Measurements from ENCODE around the gene MOGAT3. TPM values are rescaled to one million over a fixed set of nuclear protein-coding genes. Genes with fewer than 3 reads are reported as not detected.
A peak's percentile ranks its signal among the peaks of the same experiment; 100 is the strongest.

MOGAT3 gene
- total RNA-seq, 2 donors from 2014 or later: not detected

- no peak for ATAC-seq
- Mint-ChIP-seq H3K27ac (no peak within 1 kb of the TSS), H3K4me3 (no peak within 1 kb of the TSS)
These were observed 20.6 kb downstream of the MOGAT3 start, which contains the start of gene NAT16 for GRCh38 chr7:101180130-101180755. NAT16 (minus strand) TSS chr7:101180293; CDS start chr7:101174807, 5,486 bp downstream.

GRCh38 chr7:101179713-101180112 lies 21.1 kb downstream of the MOGAT3 start:
- Mint-ChIP-seq H3K36me3 (no peaks in the 10 kb centered on the region), H3K27ac (no peak overlapping the region), H3K9me3 (no peaks in the 10 kb centered on the region), H3K4me3 (no peak overlapping the region), H3K4me1 (ENCODE audit: low read depth in 2 of 2) (peaks cover 0 to 7% of the 10 kb centered on the region in 2 donors), H3K27me3 (peaks cover 45 to 47% of the 10 kb centered on the region in 2 donors)
- ATAC-seq (no peak), DNase-seq (ENCODE audit: low spot score) (no peak)

More at GRCh38 chr7:101180130-101180755, 20.6 kb downstream of the MOGAT3 start, which contains the start of gene NAT16:
- Mint-ChIP-seq H3K4me1 (ENCODE audit: low read depth in 2 of 2) (peaks cover 0 to 7% of the 10 kb centered on the region in 2 donors), H3K36me3 (no peaks in the 10 kb centered on the region), H3K27me3 (peaks cover 45 to 47% of the 10 kb centered on the region in 2 donors), H3K9me3 (no peaks in the 10 kb centered on the region)
- no peak for DNase-seq (ENCODE audit: low spot score)

GRCh38 chr7:101179117-101179516 lies 21.7 kb downstream of the MOGAT3 start:
- no peak for DNase-seq (ENCODE audit: low spot score)
- ATAC-seq: no peak
- Mint-ChIP-seq H3K27ac (no peak overlapping the region), H3K36me3 (no peaks in the 10 kb centered on the region), H3K9me3 (no peaks in the 10 kb centered on the region), H3K4me1 (ENCODE audit: low read depth in 2 of 2) (peaks cover 3 to 12% of the 10 kb centered on the region in 2 donors), H3K27me3 (peaks cover 48 to 49% of the 10 kb centered on the region in 2 donors), H3K4me3 (no peak overlapping the region)

- Mint-ChIP-seq H3K27ac (no peak overlapping the region), H3K9me3 (no peaks in the 10 kb centered on the region), H3K36me3 (no peaks in the 10 kb centered on the region), H3K4me1 (ENCODE audit: low read depth in 2 of 2) (peaks cover 8 to 15% of the 10 kb centered on the region in 2 donors), H3K27me3 (peaks cover 53 to 58% of the 10 kb centered on the region in 2 donors), H3K4me3 (no peak overlapping the region)
- no peak for ATAC-seq
- DNase-seq (ENCODE audit: low spot score): no peak
These were observed 23.2 kb downstream of the MOGAT3 start for GRCh38 chr7:101177644-101178043.

GRCh38 chr7:101175664-101176063 lies 25.2 kb downstream of the MOGAT3 start:
- Mint-ChIP-seq H3K27ac (no peak overlapping the region), H3K4me1 (ENCODE audit: low read depth in 2 of 2) (peaks cover 20 to 21% of the 10 kb centered on the region in 2 donors), H3K27me3 (peaks cover 55 to 65% of the 10 kb centered on the region in 2 donors), H3K36me3 (no peaks in the 10 kb centered on the region), H3K4me3 (no peak overlapping the region), H3K9me3 (no peaks in the 10 kb centered on the region)
- no peak for DNase-seq (ENCODE audit: low spot score)
- ATAC-seq: no peak

GRCh38 chr7:101174322-101174854 lies 26.4 kb downstream of the MOGAT3 start:
- no peaks in the 10 kb centered on the region for H3K9me3 Mint-ChIP-seq
- H3K36me3 Mint-ChIP-seq: no peaks in the 10 kb centered on the region
- no peak for DNase-seq (ENCODE audit: low spot score)
- H3K27me3 Mint-ChIP-seq: peaks cover 61 to 78% of the 10 kb centered on the region in 2 donors
- H3K27ac Mint-ChIP-seq: no peak overlapping the region
- peak overlapping the region; percentile 55 for H3K4me3 Mint-ChIP-seq
- no peak for ATAC-seq
- H3K4me1 Mint-ChIP-seq (ENCODE audit: low read depth in 2 of 2): peaks cover 28 to 29% of the 10 kb centered on the region in 2 donors

GRCh38 chr7:101173752-101174244 lies 27.0 kb downstream of the MOGAT3 start:
- no peak overlapping the region for H3K27ac Mint-ChIP-seq
- H3K27me3 Mint-ChIP-seq: peaks cover 60 to 78% of the 10 kb centered on the region in 2 donors
- H3K4me1 Mint-ChIP-seq (ENCODE audit: low read depth in 2 of 2): peaks cover 34% of the 10 kb centered on the region in 2 donors

GRCh38 chr7:101172854-101173751 lies 27.7 kb downstream of the MOGAT3 start:
- DNase-seq (ENCODE audit: low spot score) (no peak), ATAC-seq (no peak)
- Mint-ChIP-seq H3K27me3 (peaks cover 65 to 84% of the 10 kb centered on the region in 2 donors), H3K9me3 (no peaks in the 10 kb centered on the region), H3K4me1 (ENCODE audit: low read depth in 2 of 2) (peaks cover 39 to 40% of the 10 kb centered on the region in 2 donors), H3K27ac (no peak overlapping the region), H3K4me3 (peak overlapping the region; percentile 32), H3K36me3 (no peaks in the 10 kb centered on the region)

More at GRCh38 chr7:101173752-101174244, 27.0 kb downstream of the MOGAT3 start:
- no peaks in the 10 kb centered on the region for H3K9me3 Mint-ChIP-seq
- H3K4me3 Mint-ChIP-seq: peak overlapping the region; percentile 55
- H3K36me3 Mint-ChIP-seq: no peaks in the 10 kb centered on the region
- ATAC-seq (peak; percentile 85 to 89), DNase-seq (ENCODE audit: low spot score) (peak; percentile 77)

- ATAC-seq: no peak
- Mint-ChIP-seq H3K4me3 (peak overlapping the region; percentile 32), H3K9me3 (no peaks in the 10 kb centered on the region), H3K4me1 (ENCODE audit: low read depth in 2 of 2) (peaks cover 41 to 42% of the 10 kb centered on the region in 2 donors), H3K27ac (no peak overlapping the region), H3K27me3 (peaks cover 67 to 92% of the 10 kb centered on the region in 2 donors), H3K36me3 (no peaks in the 10 kb centered on the region)
- no peak for DNase-seq (ENCODE audit: low spot score)
These were observed 28.6 kb downstream of the MOGAT3 start for GRCh38 chr7:101172005-101172853.

- Mint-ChIP-seq H3K27ac (peak overlapping the region in 1 of 2 donors; percentile 31), H3K36me3 (no peaks in the 10 kb centered on the region), H3K4me1 (ENCODE audit: low read depth in 2 of 2) (peaks cover 45 to 47% of the 10 kb centered on the region in 2 donors), H3K27me3 (peaks cover 65 to 90% of the 10 kb centered on the region in 2 donors), H3K9me3 (no peaks in the 10 kb centered on the region), H3K4me3 (peak overlapping the region; percentile 31)
- ATAC-seq (no peak), DNase-seq (ENCODE audit: low spot score) (no peak)
These were observed 29.4 kb downstream of the MOGAT3 start for GRCh38 chr7:101171442-101171837.

- DNase-seq (ENCODE audit: low spot score) (no peak), ATAC-seq (no peak)
- no peaks in the 10 kb centered on the region for H3K36me3 Mint-ChIP-seq
- H3K27ac Mint-ChIP-seq: peak overlapping the region in 1 of 2 donors; percentile 31
- no peaks in the 10 kb centered on the region for H3K9me3 Mint-ChIP-seq
- peaks cover 65 to 89% of the 10 kb centered on the region in 2 donors for H3K27me3 Mint-ChIP-seq
- H3K4me1 Mint-ChIP-seq (ENCODE audit: low read depth in 2 of 2): peaks cover 50 to 51% of the 10 kb centered on the region in 2 donors
- peak overlapping the region; percentile 31 for H3K4me3 Mint-ChIP-seq
These were observed 30.0 kb downstream of the MOGAT3 start for GRCh38 chr7:101170617-101171441.

GRCh38 chr7:101169838-101170551 lies 30.8 kb downstream of the MOGAT3 start:
- Mint-ChIP-seq H3K4me3 (peak overlapping the region; percentile 67), H3K4me1 (ENCODE audit: low read depth in 2 of 2) (peaks cover 55 to 59% of the 10 kb centered on the region in 2 donors), H3K36me3 (no peaks in the 10 kb centered on the region), H3K27me3 (peaks cover 62 to 87% of the 10 kb centered on the region in 2 donors), H3K27ac (no peak overlapping the region), H3K9me3 (no peaks in the 10 kb centered on the region)
- peak; percentile 58 to 72 for ATAC-seq
- peak; percentile 84 for DNase-seq (ENCODE audit: low spot score)

All from natural killer cell treated with Interleukin-12 subunit alpha and Interleukin-12 subunit beta and Interleukin-15 and Interleukin-18, amount 100 ng/mL, for 72 hours (primary cell).